Endothelial cell of umbilical vein (primary cell): Measurements from ENCODE around the gene PEX19. TPM values are rescaled to one million over a fixed set of nuclear protein-coding genes. Genes with fewer than 3 reads are reported as not detected.

Experiments
- BruUV-seq: library from RNA; stranded (reverse); fragments of 400-500 nt; replicated peaks from 2 replicates; lab custom pipeline; 2021; lab: Mats Ljungman, UMichigan
- CTCF ChIA-PET: fragments of 300-600, 350-600 bp; sonication (Branson Sonifier 250); formaldehyde crosslinking; loops from one replicate; lab custom pipeline; 2021; ENCODE audit warnings: antibody characterized with exemption, inconsistent platforms; lab: Charles Lee
- POLR2A ChIA-PET: fragments of 300-600, 350-600 bp; sonication (Branson Sonifier 250); formaldehyde crosslinking; loops from one replicate; lab custom pipeline; 2021; ENCODE audit warnings: antibody characterized with exemption, inconsistent platforms; lab: Charles Lee
- DNase-seq: peaks from one replicate; pipeline ENCODE4 v3.0.0-alpha.2; 2011; ENCODE audit warnings: low read depth, low spot score
- FAIRE-seq: peaks from 2 replicates; lab custom pipeline; 2011; peaks lifted over from hg19 to GRCh38; lab: Jason Lieb, UNC
- H2AFZ ChIP-seq: 2 replicates; pipeline ENCODE4 v1.6.0; 2012; ENCODE audit warnings: low read depth, low read length, control low read depth, inconsistent platforms
- H3K27ac ChIP-seq: 2 replicates; pipeline ENCODE4 v1.5.1; 2011; ENCODE audit warnings: low read depth, mild to moderate bottlenecking, control low read depth, low read length, moderate library complexity; ENCODE audit not compliant: insufficient read depth
- H3K27me3 ChIP-seq, 2 experiments: 2 replicates each; pipeline versions ENCODE4 v1.6.0 to v1.6.1; 2011; ENCODE audit warnings: low read length in 2 of 2, mixed read lengths in 1 of 2; ENCODE audit not compliant: control insufficient read depth in 2 of 2, insufficient read depth in 2 of 2
- H3K36me3 ChIP-seq, 2 experiments: 2 replicates in 1 of 2; 3 replicates in 1 of 2; pipeline ENCODE4 v1.5.1; 2011; ENCODE audit warnings: low read length in 2 of 2, mild to moderate bottlenecking in 1 of 2, moderate library complexity in 1 of 2; ENCODE audit not compliant: control insufficient read depth in 2 of 2, insufficient read depth in 2 of 2; ENCODE audit errors: extremely low read depth in 1 of 2
- H3K4me1 ChIP-seq: 3 replicates; pipeline ENCODE4 v1.5.1; 2011; ENCODE audit warnings: mild to moderate bottlenecking, low read length; ENCODE audit not compliant: control insufficient read depth, insufficient read depth; ENCODE audit errors: extremely low read depth
- H3K4me2 ChIP-seq: 2 replicates; pipeline ENCODE4 v1.6.1; 2011; ENCODE audit warnings: low read length, control low read depth, mixed read lengths; ENCODE audit not compliant: insufficient read depth
- H3K4me3 ChIP-seq, 3 experiments: fragments of 200-600 bp in 1 of 3; sonication (generic), shearing (Covaris generic) in 1 of 3; replicated peaks in 1 of 3; 2 replicates each; pipeline ENCODE4 v1.5.1; 2011 to 2016; ENCODE audit warnings: control low read depth in 3 of 3, low read length in 3 of 3, mild to moderate bottlenecking in 2 of 3, inconsistent platforms in 1 of 3, low read depth in 1 of 3, moderate library complexity in 1 of 3; ENCODE audit not compliant: insufficient read depth in 1 of 3
- H3K79me2 ChIP-seq: 2 replicates; pipeline ENCODE4 v1.6.0; 2012; ENCODE audit warnings: low read length, inconsistent platforms; ENCODE audit not compliant: control insufficient read depth, insufficient read depth
- H3K9ac ChIP-seq: replicated peaks from 2 replicates; pipeline ENCODE3; 2011; ENCODE audit warnings: low read length, control low read depth; ENCODE audit not compliant: insufficient read depth; ENCODE audit errors: extremely low read depth
- H3K9me1 ChIP-seq: replicated peaks from 3 replicates; pipeline ENCODE4 v1.6.0; 2011; ENCODE audit warnings: mild to moderate bottlenecking, low read length; ENCODE audit not compliant: control insufficient read depth, insufficient read depth; ENCODE audit errors: extremely low read depth
- H3K9me3 ChIP-seq: replicated peaks from 2 replicates; pipeline ENCODE4 v1.5.1; 2012; ENCODE audit warnings: low read length, inconsistent platforms; ENCODE audit not compliant: control insufficient read depth, insufficient read depth
- H4K20me1 ChIP-seq: replicated peaks from 2 replicates; pipeline ENCODE3; 2011; ENCODE audit warnings: mild to moderate bottlenecking, low read length; ENCODE audit not compliant: control insufficient read depth, insufficient read depth; ENCODE audit errors: extremely low read depth
- CTCF ChIP-seq, 2 donors: IDR thresholded peaks; 1 replicate in 1 of 2; 2 replicates in 1 of 2; pipeline ENCODE4 v1.5.1; 2011; ENCODE audit warnings: low read length in 2 of 2, mild to moderate bottlenecking in 2 of 2, moderate library complexity in 2 of 2, control low read depth in 1 of 2, inconsistent platforms in 1 of 2, low read depth in 1 of 2; ENCODE audit not compliant: insufficient read depth in 1 of 2; ENCODE audit errors: extremely low read depth in 1 of 2
- EZH2 ChIP-seq: IDR thresholded peaks from 2 replicates; pipeline ENCODE4 v1.6.1; 2012; ENCODE audit warnings: borderline replicate concordance, low read depth, mild to moderate bottlenecking, moderate library complexity, low read length, inconsistent platforms; ENCODE audit not compliant: severe bottlenecking
- FOS ChIP-seq: IDR thresholded peaks from 2 replicates; pipeline ENCODE4 v1.6.1; 2011; ENCODE audit warnings: mild to moderate bottlenecking, low read length, moderate library complexity, borderline replicate concordance; ENCODE audit not compliant: insufficient read depth
- GATA2 ChIP-seq: IDR thresholded peaks from 2 replicates; pipeline ENCODE4 v1.7.0; 2011; ENCODE audit warnings: low read depth, mild to moderate bottlenecking, moderate library complexity, mixed read lengths, low read length; ENCODE audit not compliant: insufficient read length, insufficient read depth
- JUN ChIP-seq: IDR thresholded peaks from 2 replicates; pipeline ENCODE4 v1.6.1; 2011; ENCODE audit warnings: borderline replicate concordance, low read depth; ENCODE audit not compliant: insufficient read length, insufficient read depth
- MAX ChIP-seq: IDR thresholded peaks from 2 replicates; pipeline ENCODE4 v1.6.1; 2011; ENCODE audit not compliant: insufficient read depth, insufficient read length
- MYC ChIP-seq: IDR thresholded peaks from one replicate; pipeline ENCODE4 v1.6.1; 2011; ENCODE audit warnings: mild to moderate bottlenecking, low read depth, low read length
- POLR2A ChIP-seq: IDR thresholded peaks from 2 replicates; pipeline ENCODE4 v1.6.1; 2012; ENCODE audit warnings: low read depth, mild to moderate bottlenecking, control low read depth, low read length
- POLR2AphosphoS5 ChIP-seq: IDR thresholded peaks from 2 replicates; pipeline ENCODE4 v1.6.1; 2012; ENCODE audit warnings: low read depth, mild to moderate bottlenecking, control low read depth, low read length, moderate library complexity; ENCODE audit not compliant: insufficient read depth
- dilution Hi-C: fragments of 300-500 bp; cut with MboI; formaldehyde crosslinking; loops from one replicate; pipeline ENCODE4 v1.15.0; 2019; ENCODE audit warnings: low sequenced_read_pairs; ENCODE audit not compliant: extremely low pct_ligation_motif_present
- intact Hi-C: fragments of 100-400 bp; cut with micrococcal nuclease; formaldehyde crosslinking; loops from one replicate; pipeline ENCODE4 v1.10.0; 2022
- polyA plus RNA-seq, 4 experiments: library from polyadenylated mRNA; depleted of rRNA in 3 of 4; stranded (reverse) in 3 of 4; unstranded in 1 of 4; fragments of >200 nt; gene quantifications; 2 replicates each; pipeline versions ENCODE4 v1.2.1 to v1.2.3, GENCODE V29; 2011 to 2012; ENCODE audit warnings: missing spikeins in 1 of 4
- total RNA-seq: library from RNA; stranded (reverse); gene quantifications from 2 replicates; pipeline ENCODE4 v1.2.3, GENCODE V29; 2021

Gene PEX19
- total and polyA plus RNA-seq, 2 donors (not counting 3 experiments of a cell fraction or from before 2014, with no cell fraction given), result 24.4 to 38.4 TPM

- Histone ChIP-seq H3K4me1 (no peaks in the 10 kb centered on the region), H3K27ac (no peak overlapping the region), H3K9ac (no peak overlapping the region), H4K20me1 (peaks cover 2% of the 10 kb centered on the region), H3K9me1 (no peaks in the 10 kb centered on the region), H3K4me2 (no peak overlapping the region), H3K9me3 (no peaks in the 10 kb centered on the region), H2AFZ (no peak overlapping the region), H3K36me3 (peaks cover 26 to 30% of the 10 kb centered on the region in 2 experiments), H3K79me2 (peaks cover 36% of the 10 kb centered on the region), H3K4me3 (no peak overlapping the region), H3K27me3 (no peaks in the 10 kb centered on the region)
- CTCF ChIA-PET, result interaction anchor here (2.0 to 2.1 kb wide), 2 partner anchors 17 to 24 kb away, joined by 6 to 13 read pairs; no protein-coding TSS in a partner anchor
- no TSS peak for BruUV-seq
- DNase-seq (no peak), FAIRE-seq (no peak)
- intact Hi-C loops (no loop called here), dilution Hi-C loops (no loop called here)
- POLR2A ChIA-PET, result no interaction called here
- no peak for TF ChIP-seq CTCF (IDR thresholded peaks at IDR 0.05; ENCODE audit: extremely low read depth in 1 of 2, insufficient read depth in 1 of 2, low read depth in 1 of 2, low read length in 2 of 2)
- TF ChIP-seq POLR2AphosphoS5, result no peak
- no peak for TF ChIP-seq JUN
- no peak for TF ChIP-seq GATA2
- no peak for TF ChIP-seq FOS
- no peak for TF ChIP-seq EZH2
- no peak for TF ChIP-seq POLR2A
- TF ChIP-seq MAX, result no peak
- TF ChIP-seq MYC, result no peak
Observed at GRCh38 chr1:160315359-160315758, 30.4 kb upstream of the PEX19 start.
